ENCODE data around the gene ALOX12.
A peak's percentile ranks its signal among the peaks of the same experiment; 100 is the strongest.

ALOX12 gene

GRCh38 chr17:7002288-7003047 is 6.6 kb downstream of the ALOX12 start:
- TF ChIP-seq ZFX (IDR thresholded peaks at IDR 0.05; ENCODE audit: borderline replicate concordance) (no peak), CTCF (IDR thresholded peaks at IDR 0.05) (no peak)

GRCh38 chr17:7003745-7004144 is 7.9 kb downstream of the ALOX12 start:
- H3K27ac ChIP-seq: no peak overlapping the region
- TF ChIP-seq CTCF (IDR thresholded peaks at IDR 0.05) (no peak), ZFX (IDR thresholded peaks at IDR 0.05; ENCODE audit: borderline replicate concordance) (no peak)

More at GRCh38 chr17:7002288-7003047, 6.6 kb downstream of the ALOX12 start:
- no peak overlapping the region for H3K27ac ChIP-seq

DNA sequence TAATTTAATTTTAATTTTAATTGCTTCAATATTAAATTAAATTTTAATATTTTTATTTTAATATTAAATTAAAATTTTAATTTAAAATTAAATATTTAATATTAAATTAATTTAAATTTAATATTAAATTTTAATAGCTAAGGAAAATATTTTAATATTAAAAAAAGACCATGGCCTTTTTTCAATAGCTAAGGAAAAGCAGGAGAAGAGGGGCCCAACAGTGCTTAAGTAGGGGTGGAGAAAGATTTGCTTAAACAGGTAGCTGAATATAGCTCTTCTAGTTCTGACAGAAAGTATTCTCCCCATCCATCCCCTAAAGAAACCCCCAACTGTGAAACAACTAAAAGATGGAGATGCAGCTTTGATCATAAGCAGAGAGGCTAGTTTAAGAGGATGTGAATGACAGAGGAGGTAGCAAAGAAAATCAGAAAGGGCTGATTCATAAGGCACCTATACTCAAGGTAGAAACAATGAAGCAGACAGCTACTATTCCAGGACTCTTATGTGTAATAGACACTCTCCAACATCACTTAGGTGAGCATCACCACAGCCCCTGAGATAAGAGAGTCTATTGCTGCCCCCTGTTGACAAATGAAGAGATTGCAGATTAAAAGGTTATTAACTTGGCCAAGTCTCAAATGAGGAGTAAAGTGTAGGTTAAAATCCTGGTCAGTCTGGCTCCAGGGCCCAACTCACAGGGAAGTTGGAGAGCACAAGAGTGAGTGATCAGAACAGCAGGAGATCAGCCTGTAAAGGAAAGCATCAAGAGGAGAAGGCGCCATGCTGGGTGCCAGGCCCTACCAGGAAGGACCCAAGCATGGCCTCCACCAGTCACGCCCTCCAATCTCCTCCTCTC is 8.8 kb downstream of the ALOX12 start:
- H3K27ac ChIP-seq: no peak overlapping the region
- TF ChIP-seq ZFX (IDR thresholded peaks at IDR 0.05; ENCODE audit: borderline replicate concordance): no peak
- peak; percentile 80 for TF ChIP-seq CTCF (IDR thresholded peaks at IDR 0.05)

DNA sequence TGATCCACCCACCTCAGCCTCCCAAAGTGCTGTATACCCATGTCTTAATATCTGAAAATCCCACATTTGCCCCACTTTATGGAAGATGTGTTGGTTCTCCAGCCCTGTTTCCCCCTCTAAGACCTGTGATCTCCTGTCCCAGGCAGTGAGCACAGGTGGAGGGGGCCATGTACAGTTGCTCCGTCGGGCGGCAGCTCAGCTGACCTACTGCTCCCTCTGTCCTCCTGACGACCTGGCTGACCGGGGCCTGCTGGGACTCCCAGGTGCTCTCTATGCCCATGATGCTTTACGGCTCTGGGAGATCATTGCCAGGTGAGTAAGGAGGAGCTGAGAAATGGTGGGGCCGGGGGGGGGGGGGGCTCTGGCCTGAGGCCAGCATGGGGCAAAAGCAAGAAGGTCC is 9.9 kb downstream of the ALOX12 start:
- TF ChIP-seq CTCF (IDR thresholded peaks at IDR 0.05) (no peak), ZFX (IDR thresholded peaks at IDR 0.05; ENCODE audit: borderline replicate concordance) (no peak)
- H3K27ac ChIP-seq: no peak overlapping the region

DNA sequence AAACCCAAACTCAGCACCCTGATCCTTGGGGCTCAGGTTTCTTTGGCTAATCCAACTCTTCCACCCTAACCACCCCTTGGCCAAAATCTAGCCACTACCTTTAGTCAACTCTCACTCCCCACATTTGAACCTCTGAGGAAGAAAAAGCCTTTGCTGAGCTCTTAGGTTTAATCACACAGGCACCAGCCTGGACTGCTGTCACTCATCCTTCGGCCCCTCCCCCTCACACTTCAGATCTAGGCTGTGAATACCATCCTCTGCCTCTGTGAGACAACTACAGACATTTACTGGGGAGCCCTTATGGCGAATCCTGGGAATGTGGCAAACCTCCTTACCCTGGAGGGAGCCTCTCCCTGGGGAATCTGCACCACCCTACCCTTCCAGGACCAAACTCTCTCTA is 11.3 kb downstream of the ALOX12 start:
- no peak overlapping the region for H3K27ac ChIP-seq
- no peak for TF ChIP-seq CTCF (IDR thresholded peaks at IDR 0.05)
- TF ChIP-seq ZFX (IDR thresholded peaks at IDR 0.05; ENCODE audit: borderline replicate concordance): no peak

DNA sequence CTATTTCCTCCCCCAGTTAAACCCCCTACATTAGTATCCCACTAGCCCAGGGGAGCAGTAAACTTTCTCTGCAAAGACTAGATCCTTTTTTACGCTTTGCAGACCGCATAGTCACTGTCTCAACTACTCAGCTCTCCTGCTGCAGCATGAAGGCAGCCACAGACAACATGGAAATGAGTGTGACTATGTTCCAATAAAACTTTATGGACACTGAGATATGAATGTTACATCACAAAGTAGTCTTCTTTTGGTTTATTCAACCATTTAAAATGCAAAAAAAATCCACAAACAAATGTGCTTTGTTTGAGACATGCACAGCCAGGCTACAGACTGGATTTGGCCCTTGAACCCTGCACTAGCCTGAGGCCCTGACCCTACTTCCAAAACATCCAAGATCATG is 14.7 kb downstream of the ALOX12 start:
- no peak overlapping the region for H3K27ac ChIP-seq
- no peak for TF ChIP-seq CTCF (IDR thresholded peaks at IDR 0.05)

DNA sequence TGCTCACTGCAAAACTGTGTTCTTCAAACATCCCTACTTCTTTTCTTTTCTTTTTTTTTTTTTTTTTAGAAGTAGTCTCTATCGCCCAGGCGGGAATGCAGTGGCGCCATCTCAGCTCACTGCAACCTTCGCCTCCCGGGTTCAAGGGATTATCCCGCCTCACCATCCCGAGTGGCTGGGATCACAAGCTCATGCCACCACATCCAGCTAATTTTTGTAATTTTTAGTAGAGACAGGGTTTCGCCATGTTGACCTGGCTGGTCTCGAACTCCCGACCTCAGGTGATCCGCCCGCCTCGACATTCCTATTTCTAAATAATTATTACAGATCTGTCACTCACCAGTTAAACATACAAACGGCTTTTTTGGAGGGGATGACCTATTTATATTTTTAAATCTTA is 15.6 kb downstream of the ALOX12 start:
- peak overlapping the region; percentile 93 for H3K27ac ChIP-seq
- TF ChIP-seq CTCF (IDR thresholded peaks at IDR 0.05) (no peak), ZFX (IDR thresholded peaks at IDR 0.05; ENCODE audit: borderline replicate concordance) (no peak)
